ENCODE measurements around the gene OST4.
"Not testable (repeated sequence)": the region's sequence is repeated elsewhere in the genome, so short reads cannot be mapped to it uniquely, and the experiment has no call there.

OST4 gene

GRCh38 chr2:27071277-27071989 is at the start of gene OST4:
Gene OST4 (minus strand): TSS chr2:27071654.
- DNase-seq: peak; percentile 39

- DNase-seq: not testable (repeated sequence)
Observed at GRCh38 chr2:27119330-27119670, 47.8 kb upstream of the OST4 start.

GRCh38 chr2:27118525-27119329 is 47.3 kb upstream of the OST4 start, which contains the start of gene CGREF1:
Gene CGREF1 (minus strand): TSS chr2:27119128. CDS start chr2:27104366, 14,762 bp downstream.
- DNase-seq: no peak

- no peak for DNase-seq
Observed at GRCh38 chr2:27117995-27118524, 46.6 kb upstream of the OST4 start.

- DNase-seq: no peak
Observed at GRCh38 chr2:27115519-27115918, 44.1 kb upstream of the OST4 start.

- DNase-seq: not testable (repeated sequence)
Observed at GRCh38 chr2:27111392-27112078, 40.1 kb upstream of the OST4 start.

GRCh38 chr2:27110603-27111352 is 39.3 kb upstream of the OST4 start:
- not testable (repeated sequence) for DNase-seq

- DNase-seq: no peak
Observed at GRCh38 chr2:27109083-27109482, 37.6 kb upstream of the OST4 start.

GRCh38 chr2:27108221-27108620 is 36.8 kb upstream of the OST4 start:
- no peak for DNase-seq

- no peak for DNase-seq
Observed at GRCh38 chr2:27105981-27106380, 34.5 kb upstream of the OST4 start.

GRCh38 chr2:27102329-27102728 is 30.9 kb upstream of the OST4 start:
- no peak for DNase-seq

GRCh38 chr2:27100036-27100435 is 28.6 kb upstream of the OST4 start:
- DNase-seq: no peak

- no peak for DNase-seq
Observed at GRCh38 chr2:27099334-27099955, 28.0 kb upstream of the OST4 start.

GRCh38 chr2:27097341-27097740 is 25.9 kb upstream of the OST4 start:
- no peak for DNase-seq

GRCh38 chr2:27096748-27097297 is 25.4 kb upstream of the OST4 start:
- DNase-seq: no peak

GRCh38 chr2:27095745-27096651 is 24.5 kb upstream of the OST4 start:
- no peak for DNase-seq

- DNase-seq: no peak
Observed at GRCh38 chr2:27095427-27095744, 23.9 kb upstream of the OST4 start.

GRCh38 chr2:27094353-27094984 is 23.0 kb upstream of the OST4 start:
- DNase-seq: no peak

- no peak for DNase-seq
Observed at GRCh38 chr2:27093430-27094352, 22.2 kb upstream of the OST4 start.

Data from cortex of kidney (tissue), 1 donor.